ENCODE data around the gene BCAT1.

DNA sequence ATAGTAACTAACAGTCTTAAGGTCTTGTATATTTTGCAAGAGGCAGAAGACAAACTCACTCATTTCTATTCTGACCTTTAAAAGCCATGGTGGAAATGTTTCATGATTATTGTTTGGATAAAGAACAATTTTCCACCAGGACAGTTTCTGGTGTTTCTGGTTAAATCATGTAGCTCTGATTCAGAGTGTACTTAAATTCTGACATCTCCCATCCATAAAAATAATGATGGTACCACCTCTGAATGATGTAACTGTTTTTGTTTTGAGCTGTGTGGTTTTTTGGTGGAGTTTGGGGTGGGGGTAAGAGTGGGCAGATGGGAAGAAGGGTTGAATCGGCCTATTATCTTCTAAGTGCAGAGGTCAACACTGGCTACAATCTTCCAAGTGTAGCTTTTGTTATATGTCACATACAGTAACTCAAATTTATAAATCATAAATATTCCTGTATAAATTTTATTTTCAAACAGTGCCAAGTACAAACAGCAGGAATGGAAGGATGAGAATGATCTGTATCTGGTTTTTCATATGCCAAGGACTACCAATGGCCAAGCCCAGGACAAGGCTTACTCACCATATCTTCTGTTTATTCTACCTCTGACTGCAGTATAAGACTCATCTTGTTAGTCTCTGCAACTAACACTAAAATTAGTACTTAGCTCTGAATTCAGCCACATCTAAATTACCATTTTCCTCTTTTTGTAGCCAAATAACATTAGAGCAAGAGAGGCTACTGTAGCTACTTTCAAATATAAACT is 108.7 kb downstream of the BCAT1 start:
- TF ChIP-seq, protein P1, sequence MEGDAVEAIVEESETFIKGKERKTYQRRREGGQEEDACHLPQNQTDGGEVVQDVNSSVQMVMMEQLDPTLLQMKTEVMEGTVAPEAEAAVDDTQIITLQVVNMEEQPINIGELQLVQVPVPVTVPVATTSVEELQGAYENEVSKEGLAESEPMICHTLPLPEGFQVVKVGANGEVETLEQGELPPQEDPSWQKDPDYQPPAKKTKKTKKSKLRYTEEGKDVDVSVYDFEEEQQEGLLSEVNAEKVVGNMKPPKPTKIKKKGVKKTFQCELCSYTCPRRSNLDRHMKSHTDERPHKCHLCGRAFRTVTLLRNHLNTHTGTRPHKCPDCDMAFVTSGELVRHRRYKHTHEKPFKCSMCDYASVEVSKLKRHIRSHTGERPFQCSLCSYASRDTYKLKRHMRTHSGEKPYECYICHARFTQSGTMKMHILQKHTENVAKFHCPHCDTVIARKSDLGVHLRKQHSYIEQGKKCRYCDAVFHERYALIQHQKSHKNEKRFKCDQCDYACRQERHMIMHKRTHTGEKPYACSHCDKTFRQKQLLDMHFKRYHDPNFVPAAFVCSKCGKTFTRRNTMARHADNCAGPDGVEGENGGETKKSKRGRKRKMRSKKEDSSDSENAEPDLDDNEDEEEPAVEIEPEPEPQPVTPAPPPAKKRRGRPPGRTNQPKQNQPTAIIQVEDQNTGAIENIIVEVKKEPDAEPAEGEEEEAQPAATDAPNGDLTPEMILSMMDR (IDR thresholded peaks at IDR 0.05): no peak
- no peak for TF ChIP-seq POLR2A (IDR thresholded peaks at IDR 0.05)
